22Rv1 (cell line): ENCODE results near the gene CYP4V2.

Experiments used
- H3K27ac ChIP-seq: fragments of 450-650 bp; 2 replicates; pipeline ENCODE4 v1.5.1; 2017
- CTCF ChIP-seq: fragments of 450-650 bp; IDR thresholded peaks from 2 replicates; pipeline ENCODE4 v1.5.1; 2017; ENCODE audit warnings: mild to moderate bottlenecking
- ZFX ChIP-seq: fragments of 450-650 bp; IDR thresholded peaks from 2 replicates; pipeline ENCODE4 v1.6.1; 2017; ENCODE audit warnings: antibody characterized with exemption, borderline replicate concordance

CYP4V2 gene

GRCh38 chr4:186248643-186249042 is 57.3 kb downstream of the CYP4V2 start:
- no peak overlapping the region for H3K27ac ChIP-seq

GRCh38 chr4:186249785-186250754 is 58.7 kb downstream of the CYP4V2 start:
- H3K27ac ChIP-seq: no peak overlapping the region
- TF ChIP-seq ZFX (no peak), CTCF (no peak)

More at GRCh38 chr4:186248643-186249042, 57.3 kb downstream of the CYP4V2 start:
- TF ChIP-seq ZFX: no peak
- TF ChIP-seq CTCF: no peak

GRCh38 chr4:186250760-186251159 is 59.4 kb downstream of the CYP4V2 start:
- TF ChIP-seq CTCF (no peak), ZFX (no peak)

GRCh38 chr4:186255122-186255521 is 63.8 kb downstream of the CYP4V2 start:
- no peak overlapping the region for H3K27ac ChIP-seq
- TF ChIP-seq CTCF (no peak), ZFX (no peak)

More at GRCh38 chr4:186250760-186251159, 59.4 kb downstream of the CYP4V2 start:
- H3K27ac ChIP-seq: no peak overlapping the region

GRCh38 chr4:186258216-186258811 is 66.9 kb downstream of the CYP4V2 start:
- H3K27ac ChIP-seq: no peak overlapping the region
- TF ChIP-seq ZFX (no peak), CTCF (no peak)

GRCh38 chr4:186260117-186260503 is 68.7 kb downstream of the CYP4V2 start:
- no peak overlapping the region for H3K27ac ChIP-seq
- TF ChIP-seq ZFX: no peak
- no peak for TF ChIP-seq CTCF
